Neuron (in vitro differentiated cells): Measurements from ENCODE around the gene ELAC2.

Experiments used
- H2AFZ ChIP-seq: one replicate; pipeline ENCODE4 v1.6.1; 2013; ENCODE audit warnings: low read depth, mild to moderate bottlenecking, inconsistent platforms, low read length, moderate library complexity
- H3K27me3 ChIP-seq: one replicate; pipeline ENCODE4 v1.6.1; 2013; ENCODE audit warnings: low read length; ENCODE audit not compliant: insufficient read depth
- H3K36me3 ChIP-seq: one replicate; pipeline ENCODE4 v1.6.1; 2013; ENCODE audit warnings: low read length; ENCODE audit not compliant: insufficient read depth
- H3K4me1 ChIP-seq: one replicate; pipeline ENCODE4 v1.6.1; 2013; ENCODE audit warnings: low read length; ENCODE audit not compliant: insufficient read depth
- H3K4me3 ChIP-seq: 2 replicates; pipeline ENCODE4 v1.5.1; 2013; ENCODE audit warnings: mild to moderate bottlenecking, low read length, moderate library complexity
- H3K9me3 ChIP-seq: one replicate; pipeline ENCODE4 v1.6.1; 2013; ENCODE audit warnings: low read length

The ELAC2 gene

GRCh38 chr17:13004336-13004735, 13.5 kb downstream of the ELAC2 start:
- Histone ChIP-seq H3K36me3 (peaks cover 50% of the 10 kb centered on the region), H3K4me3 (no peak overlapping the region), H3K4me1 (peaks cover 17% of the 10 kb centered on the region), H3K9me3 (no peaks in the 10 kb centered on the region), H3K27me3 (no peaks in the 10 kb centered on the region), H2AFZ (no peak overlapping the region)

- Histone ChIP-seq H2AFZ (no peak overlapping the region), H3K4me1 (peaks cover 21% of the 10 kb centered on the region), H3K27me3 (no peaks in the 10 kb centered on the region), H3K4me3 (no peak overlapping the region), H3K36me3 (peaks cover 51% of the 10 kb centered on the region), H3K9me3 (no peaks in the 10 kb centered on the region)
Measured at GRCh38 chr17:13003927-13004326, 13.9 kb downstream of the ELAC2 start.

DNA sequence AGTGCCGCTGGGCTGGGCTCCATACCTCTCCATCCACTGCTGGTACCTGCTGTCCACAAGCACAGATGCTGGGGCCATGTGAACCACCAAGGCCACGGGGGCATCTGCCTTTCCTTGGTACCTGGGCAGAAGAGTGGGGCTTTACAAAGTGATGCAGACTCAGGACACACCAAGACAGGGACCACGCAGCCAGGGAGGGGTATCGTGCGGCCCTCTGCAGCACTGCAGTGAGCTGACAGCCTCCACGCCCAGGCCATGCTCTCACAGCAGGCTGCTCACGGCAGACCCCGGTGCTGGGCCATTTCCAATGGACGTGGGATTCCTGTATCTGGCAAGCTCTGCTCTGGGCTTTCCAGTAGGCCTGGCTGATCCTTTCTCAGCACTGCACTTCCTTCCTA, 14.4 kb downstream of the ELAC2 start:
- peaks cover 51% of the 10 kb centered on the region for H3K36me3 ChIP-seq
- no peak overlapping the region for H2AFZ ChIP-seq
- H3K4me3 ChIP-seq = no peak overlapping the region

DNA sequence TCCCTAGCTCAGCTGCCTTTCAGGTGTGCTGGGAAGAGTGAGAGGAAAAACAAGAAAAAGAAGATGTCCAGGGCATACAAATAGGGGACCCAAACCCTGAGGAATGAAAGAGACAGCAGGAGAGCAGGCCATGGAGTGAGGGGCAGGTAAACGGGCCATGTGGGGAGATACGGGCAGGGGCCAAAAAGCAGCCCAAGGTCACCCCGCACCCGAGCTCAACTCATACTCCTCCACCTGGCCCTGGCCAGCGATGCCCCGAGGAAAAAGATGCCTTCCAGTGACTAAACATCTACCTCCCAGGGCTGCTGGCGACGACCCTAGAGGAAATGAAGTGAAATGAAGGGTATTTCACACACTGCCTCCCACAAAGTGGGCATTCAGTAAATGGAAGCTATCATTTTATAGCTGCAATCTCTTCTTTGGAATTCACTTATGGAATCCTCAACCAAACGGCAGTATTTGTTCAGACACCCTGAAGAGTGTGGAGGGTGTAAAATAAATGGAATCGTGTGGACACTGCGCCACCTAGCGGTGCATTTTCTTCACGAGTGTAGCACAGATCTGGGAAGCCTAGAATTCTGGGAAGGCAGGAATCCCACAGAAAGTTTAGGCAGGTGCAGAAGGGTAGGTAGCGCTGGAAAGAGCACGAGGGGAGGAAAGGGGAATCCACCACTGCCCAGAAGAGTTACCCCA, 14.9 kb downstream of the ELAC2 start:
- no peak overlapping the region for H2AFZ ChIP-seq
- H3K4me1 ChIP-seq = peaks cover 29% of the 10 kb centered on the region
- H3K36me3 ChIP-seq = peaks cover 52% of the 10 kb centered on the region
- no peak overlapping the region for H3K4me3 ChIP-seq
- no peaks in the 10 kb centered on the region for H3K9me3 ChIP-seq
- H3K27me3 ChIP-seq = no peaks in the 10 kb centered on the region

More for the DNA sequence above, 14.4 kb downstream of the ELAC2 start:
- H3K9me3 ChIP-seq = no peaks in the 10 kb centered on the region
- H3K4me1 ChIP-seq = peaks cover 25% of the 10 kb centered on the region
- H3K27me3 ChIP-seq = no peaks in the 10 kb centered on the region

GRCh38 chr17:13001991-13002615, 15.7 kb downstream of the ELAC2 start:
- Histone ChIP-seq H3K36me3 (peaks cover 56% of the 10 kb centered on the region), H3K4me1 (peaks cover 29% of the 10 kb centered on the region), H3K9me3 (no peaks in the 10 kb centered on the region), H2AFZ (no peak overlapping the region), H3K4me3 (no peak overlapping the region), H3K27me3 (no peaks in the 10 kb centered on the region)

DNA sequence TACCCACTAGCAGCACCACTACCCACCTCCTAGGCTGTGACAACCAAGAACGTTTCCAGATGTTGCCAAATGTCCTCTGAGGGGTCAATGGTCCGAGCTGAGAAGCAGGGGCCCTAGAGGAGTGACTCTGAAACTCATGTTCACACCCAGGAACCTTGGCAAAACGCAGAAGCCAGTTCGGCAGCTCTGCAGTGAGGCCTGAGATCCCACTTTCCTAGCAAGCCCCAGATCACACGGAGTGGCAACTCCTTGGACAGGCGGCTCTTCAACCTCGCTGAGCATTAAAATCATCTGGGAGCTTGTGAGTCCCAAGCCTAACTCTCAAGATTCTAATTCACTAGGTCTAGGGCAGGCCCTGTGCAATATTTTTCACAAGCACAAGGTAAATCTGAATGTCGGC, 17.3 kb downstream of the ELAC2 start:
- H3K4me1 ChIP-seq = peaks cover 29% of the 10 kb centered on the region
- no peaks in the 10 kb centered on the region for H3K27me3 ChIP-seq
- H3K4me3 ChIP-seq = no peak overlapping the region
- no peak overlapping the region for H2AFZ ChIP-seq
- peaks cover 68% of the 10 kb centered on the region for H3K36me3 ChIP-seq
- no peaks in the 10 kb centered on the region for H3K9me3 ChIP-seq

DNA sequence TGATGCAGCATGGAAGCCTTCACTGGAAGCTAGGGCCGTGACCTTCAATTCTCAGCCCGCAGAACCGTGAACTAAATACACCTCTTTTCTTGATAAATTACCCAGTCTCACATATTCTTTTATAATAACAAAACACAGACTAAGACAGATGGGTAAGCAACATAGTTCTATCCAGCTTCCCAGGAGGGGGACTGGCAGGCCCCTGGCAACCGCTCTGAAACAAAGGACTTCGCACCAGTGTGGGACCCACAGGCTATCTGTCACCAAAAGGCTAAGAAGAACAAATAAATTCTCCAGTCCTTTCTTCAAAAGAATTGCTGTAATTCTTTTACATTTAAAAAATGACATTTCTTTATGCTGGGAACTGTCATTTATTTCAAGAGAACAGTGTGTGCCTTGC, 19.0 kb downstream of the ELAC2 start:
- H3K9me3 ChIP-seq = no peaks in the 10 kb centered on the region
- no peak overlapping the region for H2AFZ ChIP-seq
- H3K36me3 ChIP-seq = peaks cover 71% of the 10 kb centered on the region
- no peaks in the 10 kb centered on the region for H3K27me3 ChIP-seq
- no peak overlapping the region for H3K4me3 ChIP-seq
- peaks cover 29% of the 10 kb centered on the region for H3K4me1 ChIP-seq

- Histone ChIP-seq H3K27me3 (no peaks in the 10 kb centered on the region), H3K4me1 (peaks cover 29% of the 10 kb centered on the region), H3K9me3 (no peaks in the 10 kb centered on the region), H3K4me3 (no peak overlapping the region), H2AFZ (no peak overlapping the region), H3K36me3 (peaks cover 75% of the 10 kb centered on the region)
Measured at GRCh38 chr17:12998461-12998860, 19.4 kb downstream of the ELAC2 start.

DNA sequence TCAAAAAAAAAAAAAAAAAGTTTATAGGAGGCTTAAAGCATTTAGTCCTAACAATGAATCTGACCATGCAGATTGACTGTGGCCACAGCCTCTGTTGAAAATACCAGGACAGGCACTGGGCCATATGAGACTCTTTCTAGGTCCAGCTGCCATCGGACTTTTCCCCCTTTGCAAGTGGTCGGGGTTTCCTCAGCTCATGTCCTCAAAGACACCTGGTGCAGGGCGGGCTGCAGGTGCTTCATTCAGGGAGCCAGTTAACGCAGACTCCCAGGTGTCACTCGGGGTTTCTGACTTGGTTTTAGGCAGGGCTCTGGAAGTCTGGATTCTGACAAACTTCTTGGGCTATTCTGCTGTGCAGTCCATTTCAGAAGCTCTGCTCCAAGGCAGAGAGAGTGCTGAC, 20.9 kb downstream of the ELAC2 start:
- Histone ChIP-seq H3K27me3 (no peaks in the 10 kb centered on the region), H3K4me1 (peaks cover 19% of the 10 kb centered on the region), H3K9me3 (no peaks in the 10 kb centered on the region), H2AFZ (no peak overlapping the region), H3K4me3 (no peak overlapping the region), H3K36me3 (peaks cover 87% of the 10 kb centered on the region)

- Histone ChIP-seq H3K27me3 (no peaks in the 10 kb centered on the region), H2AFZ (no peak overlapping the region), H3K4me3 (no peak overlapping the region), H3K36me3 (peaks cover 93% of the 10 kb centered on the region), H3K4me1 (peaks cover 14% of the 10 kb centered on the region), H3K9me3 (no peaks in the 10 kb centered on the region)
Measured at GRCh38 chr17:12996357-12996756, 21.5 kb downstream of the ELAC2 start.

DNA sequence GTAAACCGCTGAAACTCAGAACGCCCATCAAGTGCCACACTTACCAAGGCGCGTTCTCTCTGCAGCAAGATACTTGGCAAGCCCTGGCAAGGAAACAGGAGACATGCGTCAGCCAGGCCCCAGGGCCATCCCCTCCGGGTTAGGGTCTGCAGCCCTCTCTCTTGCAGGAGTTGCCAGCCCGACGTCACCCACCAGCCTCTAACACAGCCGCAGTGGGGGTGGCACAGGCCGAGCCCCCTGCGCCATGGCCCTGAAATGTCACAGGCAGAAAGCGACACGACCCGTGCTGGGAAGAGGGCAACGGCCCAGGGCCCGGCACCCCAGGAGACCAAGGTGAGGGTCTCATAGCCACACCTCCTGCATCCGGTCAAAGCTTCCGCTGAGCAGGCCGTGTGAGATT, 21.9 kb downstream of the ELAC2 start:
- Histone ChIP-seq H2AFZ (no peak overlapping the region), H3K36me3 (peaks cover 94% of the 10 kb centered on the region), H3K27me3 (no peaks in the 10 kb centered on the region), H3K4me3 (no peak overlapping the region), H3K9me3 (no peaks in the 10 kb centered on the region), H3K4me1 (peaks cover 14% of the 10 kb centered on the region)

DNA sequence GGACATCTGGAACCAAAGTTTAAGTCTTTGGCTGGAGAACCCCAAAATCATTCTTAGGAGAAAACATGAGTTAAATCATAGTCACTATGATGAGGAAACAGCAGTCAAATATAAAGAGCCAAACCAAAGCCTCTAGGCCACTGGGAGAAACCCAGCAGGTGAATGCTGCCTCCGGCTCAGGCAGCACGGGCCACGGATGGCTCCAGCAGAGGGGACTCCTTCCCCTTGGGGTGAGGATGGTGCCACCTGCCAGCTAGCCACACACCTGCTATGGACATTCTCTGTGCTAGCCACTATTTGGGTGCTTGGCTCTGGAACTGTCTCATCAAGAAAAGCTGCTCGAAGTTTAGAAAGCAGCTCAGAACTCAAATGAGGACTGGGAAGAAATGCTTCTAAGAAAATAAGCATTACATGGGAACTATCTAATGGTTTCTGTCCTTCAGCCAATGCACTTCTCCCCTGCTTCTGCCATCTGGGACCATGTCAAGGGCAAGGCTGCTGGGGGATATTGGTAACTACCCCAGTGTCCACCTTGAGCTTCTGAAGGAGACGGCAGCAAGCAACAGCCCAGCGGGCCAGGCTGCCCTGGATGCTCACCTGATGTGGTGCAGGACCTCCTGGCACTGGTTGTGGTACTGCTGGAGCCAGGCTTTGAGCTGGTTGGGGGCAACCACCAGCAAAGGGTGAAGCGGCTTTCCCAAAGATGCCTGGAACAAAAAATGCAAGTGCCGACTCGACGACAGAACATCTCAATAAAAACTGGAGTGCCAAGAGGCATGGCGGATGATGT, 22.5 kb downstream of the ELAC2 start:
- Histone ChIP-seq H3K4me1 (peaks cover 14% of the 10 kb centered on the region), H3K36me3 (peaks cover 94% of the 10 kb centered on the region), H3K4me3 (no peak overlapping the region), H2AFZ (no peak overlapping the region), H3K9me3 (no peaks in the 10 kb centered on the region), H3K27me3 (no peaks in the 10 kb centered on the region)

GRCh38 chr17:12994341-12995074, 23.3 kb downstream of the ELAC2 start:
- Histone ChIP-seq H3K36me3 (peaks cover 92% of the 10 kb centered on the region), H3K4me1 (peaks cover 14% of the 10 kb centered on the region), H2AFZ (no peak overlapping the region), H3K4me3 (no peak overlapping the region), H3K9me3 (no peaks in the 10 kb centered on the region), H3K27me3 (no peaks in the 10 kb centered on the region)
